H1 (cell line): ENCODE data around the gene FOXB1. TPM values are rescaled to one million over a fixed set of nuclear protein-coding genes. Genes with fewer than 3 reads are reported as not detected.

ENCODE experiments used
- ASH2L ChIP-seq: fragments of 200-600, 300-600 bp; sonication (generic); IDR thresholded peaks from one replicate; pipeline ENCODE4 v1.7.1; 2017; ENCODE audit warnings: low read length
- BRCA1 ChIP-seq: IDR thresholded peaks from 2 replicates; pipeline ENCODE4 v1.6.1; 2012; ENCODE audit warnings: low read depth, low read length, improper control_type of control experiment
- CBX5 ChIP-seq: fragments of 300-800, 300-1000 bp; sonication (generic); IDR thresholded peaks from 2 replicates; pipeline ENCODE4 v1.7.1; 2016; ENCODE audit warnings: antibody characterized with exemption, low read length, low read depth
- CHD1 ChIP-seq: IDR thresholded peaks from 2 replicates; pipeline ENCODE4 v1.6.1; 2012; ENCODE audit warnings: low read depth, low read length, improper control_type of control experiment
- FOSL1 ChIP-seq: IDR thresholded peaks from 2 replicates; pipeline ENCODE4 v1.6.1; 2011; ENCODE audit warnings: mild to moderate bottlenecking, low read depth, low read length, moderate library complexity; ENCODE audit not compliant: insufficient read depth
- GABPA ChIP-seq: IDR thresholded peaks from 2 replicates; pipeline ENCODE4 v1.6.1; 2011; ENCODE audit warnings: mild to moderate bottlenecking, low read length, moderate library complexity, borderline replicate concordance; ENCODE audit not compliant: insufficient read depth
- HDAC2 ChIP-seq, 2 experiments: fragments of 300-600 bp in 1 of 2; sonication (generic) in 1 of 2; IDR thresholded peaks; 2 replicates each; pipeline ENCODE4 v1.6.1; 2011 to 2012; ENCODE audit warnings: low read depth in 2 of 2, low read length in 2 of 2, mild to moderate bottlenecking in 2 of 2, moderate library complexity in 2 of 2, borderline replicate concordance in 1 of 2, inconsistent platforms in 1 of 2
- KDM5A ChIP-seq: fragments of 200-600 bp; IDR thresholded peaks from 2 replicates; pipeline ENCODE4 v1.7.1; 2012; ENCODE audit warnings: mild to moderate bottlenecking, low read length, inconsistent platforms, mixed read lengths
- NRF1 ChIP-seq: IDR thresholded peaks from 2 replicates; pipeline ENCODE4 v1.6.1; 2011; ENCODE audit warnings: mild to moderate bottlenecking, low read depth, low read length, improper control_type of control experiment
- POLR2AphosphoS5 ChIP-seq: IDR thresholded peaks from 2 replicates; pipeline ENCODE4 v1.6.1; 2011; ENCODE audit warnings: low read depth, low read length
- RAD21 ChIP-seq, 2 experiments: IDR thresholded peaks in 1 of 2; conservative IDR thresholded peaks in 1 of 2; 2 replicates each; pipeline ENCODE4 v1.6.1; 2011; ENCODE audit warnings: low read depth in 2 of 2, low read length in 2 of 2, improper control_type of control experiment in 1 of 2, inconsistent platforms in 1 of 2, mild to moderate bottlenecking in 1 of 2, moderate library complexity in 1 of 2
- RNF2 ChIP-seq: fragments of 200-900, 300-1000 bp; sonication (generic); IDR thresholded peaks from 2 replicates; pipeline ENCODE4 v1.7.1; 2016; ENCODE audit warnings: borderline replicate concordance, low read depth, mild to moderate bottlenecking, antibody characterized with exemption, low read length; ENCODE audit not compliant: poor library complexity, severe bottlenecking; ENCODE audit errors: missing control alignments
- RXRA ChIP-seq: IDR thresholded peaks from 2 replicates; pipeline ENCODE4 v1.6.1; 2011; ENCODE audit warnings: low read depth, mild to moderate bottlenecking, low read length, moderate library complexity; ENCODE audit not compliant: insufficient read depth
- SIN3A ChIP-seq, 2 experiments: IDR thresholded peaks in 1 of 2; conservative IDR thresholded peaks in 1 of 2; 2 replicates each; pipeline ENCODE4 v1.6.1; 2011 to 2012; ENCODE audit warnings: low read length in 2 of 2, improper control_type of control experiment in 1 of 2, low read depth in 1 of 2, mild to moderate bottlenecking in 1 of 2
- polyA plus RNA-seq, 7 experiments: library from polyadenylated mRNA; depleted of rRNA in 3 of 7; stranded (reverse) in 5 of 7; unstranded in 2 of 7; fragments of >200 nt in 5 of 7; fragments of 200-250 nt in 2 of 7; gene quantifications; 1 replicate in 5 of 7; 2 replicates in 1 of 7; 4 replicates in 1 of 7; pipeline versions ENCODE4 v1.2.1 to v1.2.3, GENCODE V29; 2011 to 2013; ENCODE audit warnings: missing spikeins in 2 of 7, mixed read lengths in 2 of 7
- total RNA-seq: library from RNA; stranded (reverse); fragmentation: NEBNext Ultra II Directional; extraction: Animal tissue kit (Norgen Biotek cat#: 25700); gene quantifications from 2 replicates; pipeline ENCODE4 v1.2.1, GENCODE V29; 2021
- TF ChIP-seq, protein P1 (sequence below), 3 experiments: IDR thresholded peaks; 1 replicate in 2 of 3; 2 replicates in 1 of 3; pipeline versions ENCODE4 v1.5.1 to v1.6.1; 2011; ENCODE audit warnings: low read length in 3 of 3, mild to moderate bottlenecking in 3 of 3, inconsistent platforms in 2 of 3, low read depth in 1 of 3, moderate library complexity in 1 of 3; ENCODE audit not compliant: insufficient read depth in 1 of 3; ENCODE audit errors: control extremely low read depth in 1 of 3

The FOXB1 gene
- total and polyA plus RNA-seq, 2 of the 8 experiments (the other 6 are each of a cell fraction or from before 2014, with no cell fraction given): 0.92 to 1.5 TPM

DNA sequence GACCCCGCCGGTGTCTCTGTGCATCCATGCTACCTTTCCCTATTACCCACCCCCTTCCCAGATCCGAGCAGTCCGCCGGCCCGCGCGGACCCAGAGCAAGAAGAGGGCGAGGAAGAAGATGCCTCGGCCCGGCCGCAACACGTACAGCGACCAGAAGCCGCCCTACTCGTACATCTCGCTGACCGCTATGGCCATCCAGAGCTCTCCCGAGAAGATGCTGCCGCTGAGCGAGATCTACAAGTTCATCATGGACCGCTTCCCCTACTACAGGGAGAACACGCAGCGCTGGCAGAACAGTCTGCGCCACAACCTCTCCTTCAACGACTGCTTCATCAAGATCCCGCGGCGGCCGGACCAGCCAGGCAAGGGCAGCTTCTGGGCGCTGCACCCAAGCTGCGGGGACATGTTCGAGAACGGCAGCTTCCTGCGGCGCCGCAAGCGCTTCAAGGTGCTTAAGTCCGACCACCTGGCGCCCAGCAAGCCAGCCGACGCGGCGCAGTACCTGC is 788 bp downstream of the FOXB1 start (continued):
- TF ChIP-seq GABPA (no peak), RNF2 (no peak), ASH2L (no peak), FOSL1 (no peak), RAD21 (IDR thresholded peaks at IDR 0.05 in 1 of 2, conservative IDR thresholded peaks at IDR 0.05 in 1 of 2; ENCODE audit: low read depth in 2 of 2, low read length in 2 of 2) (no peak), NRF1 (no peak), RXRA (no peak), CBX5 (no peak), BRCA1 (no peak), POLR2AphosphoS5 (no peak), KDM5A (no peak), SIN3A (conservative IDR thresholded peaks at IDR 0.05 in 1 of 2, IDR thresholded peaks at IDR 0.05 in 1 of 2; ENCODE audit: low read depth in 1 of 2, low read length in 2 of 2) (no peak), HDAC2 (IDR thresholded peaks at IDR 0.05; ENCODE audit: borderline replicate concordance in 1 of 2, low read depth in 2 of 2, low read length in 2 of 2) (no peak), CHD1 (no peak)
- TF ChIP-seq, protein P1, sequence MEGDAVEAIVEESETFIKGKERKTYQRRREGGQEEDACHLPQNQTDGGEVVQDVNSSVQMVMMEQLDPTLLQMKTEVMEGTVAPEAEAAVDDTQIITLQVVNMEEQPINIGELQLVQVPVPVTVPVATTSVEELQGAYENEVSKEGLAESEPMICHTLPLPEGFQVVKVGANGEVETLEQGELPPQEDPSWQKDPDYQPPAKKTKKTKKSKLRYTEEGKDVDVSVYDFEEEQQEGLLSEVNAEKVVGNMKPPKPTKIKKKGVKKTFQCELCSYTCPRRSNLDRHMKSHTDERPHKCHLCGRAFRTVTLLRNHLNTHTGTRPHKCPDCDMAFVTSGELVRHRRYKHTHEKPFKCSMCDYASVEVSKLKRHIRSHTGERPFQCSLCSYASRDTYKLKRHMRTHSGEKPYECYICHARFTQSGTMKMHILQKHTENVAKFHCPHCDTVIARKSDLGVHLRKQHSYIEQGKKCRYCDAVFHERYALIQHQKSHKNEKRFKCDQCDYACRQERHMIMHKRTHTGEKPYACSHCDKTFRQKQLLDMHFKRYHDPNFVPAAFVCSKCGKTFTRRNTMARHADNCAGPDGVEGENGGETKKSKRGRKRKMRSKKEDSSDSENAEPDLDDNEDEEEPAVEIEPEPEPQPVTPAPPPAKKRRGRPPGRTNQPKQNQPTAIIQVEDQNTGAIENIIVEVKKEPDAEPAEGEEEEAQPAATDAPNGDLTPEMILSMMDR (IDR thresholded peaks at IDR 0.05; ENCODE audit: control extremely low read depth in 1 of 3, insufficient read depth in 1 of 3, low read depth in 1 of 3, low read length in 3 of 3): no peak
